SH-SY5Y (cell line): ENCODE data around the gene ARHGEF16.

Experiments
- GATA2 ChIP-seq: IDR thresholded peaks from 2 replicates; pipeline ENCODE4 v1.6.1; 2011; ENCODE audit warnings: mild to moderate bottlenecking, low read depth, low read length
- GATA3 ChIP-seq: IDR thresholded peaks from 2 replicates; pipeline ENCODE4 v1.6.1; 2011; ENCODE audit warnings: low read depth, mild to moderate bottlenecking, low read length, moderate library complexity

DNA sequence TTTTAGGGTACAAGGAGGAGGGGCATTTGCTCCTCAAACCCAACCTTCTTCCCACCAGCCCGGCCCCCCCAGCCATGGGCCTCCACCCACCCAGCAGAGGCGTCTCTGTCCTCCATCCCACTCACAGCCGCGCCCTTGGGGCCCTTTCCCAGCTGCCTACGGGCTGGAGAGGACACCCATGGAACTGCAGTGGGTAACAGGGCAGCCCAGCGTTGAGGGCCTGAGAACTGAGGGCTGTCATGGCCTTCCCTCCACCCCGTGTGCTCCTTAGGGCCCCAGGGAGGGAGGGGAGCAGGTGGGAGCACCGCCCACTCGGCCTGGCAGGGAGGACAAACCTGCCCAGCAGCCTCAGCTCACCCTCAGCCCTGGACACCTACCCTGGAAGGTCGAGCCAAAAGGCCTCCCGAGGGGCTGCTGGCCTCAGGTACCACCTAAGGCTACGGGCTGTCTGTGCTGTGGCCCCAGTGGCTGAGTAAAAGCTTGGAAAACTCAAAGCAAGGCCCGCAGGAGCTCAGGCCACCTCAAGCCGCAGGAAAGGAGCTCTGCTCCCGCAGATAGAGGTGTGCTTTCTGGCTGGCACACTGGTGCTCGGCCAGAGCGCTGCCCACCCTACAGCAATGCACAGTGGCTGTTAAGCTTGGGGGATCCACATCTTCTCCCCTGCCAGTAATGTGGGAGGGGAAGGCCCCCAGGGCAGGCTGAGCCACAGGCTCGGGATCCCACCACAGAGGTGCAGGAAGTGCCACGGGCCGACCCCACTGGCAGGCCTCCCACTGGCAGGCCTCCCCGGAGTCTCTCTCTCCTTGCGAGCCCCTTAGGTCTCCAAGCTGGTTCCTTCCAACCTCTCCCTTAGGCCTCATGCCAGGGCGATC is 2.2 kb upstream of the ARHGEF16 start:
- no peak for TF ChIP-seq GATA2
- no peak for TF ChIP-seq GATA3
